SH-SY5Y (cell line): ENCODE results near the gene MACIR.

ENCODE experiments used
- GATA2 ChIP-seq: IDR thresholded peaks from 2 replicates; pipeline ENCODE4 v1.6.1; 2011; ENCODE audit warnings: mild to moderate bottlenecking, low read depth, low read length
- GATA3 ChIP-seq: IDR thresholded peaks from 2 replicates; pipeline ENCODE4 v1.6.1; 2011; ENCODE audit warnings: low read depth, mild to moderate bottlenecking, low read length, moderate library complexity

- TF ChIP-seq GATA2: no peak
- no peak for TF ChIP-seq GATA3
Observed at GRCh38 chr5:103283120-103283519, 24.6 kb downstream of the MACIR start.
